AG09309 (cell line): ENCODE measurements around the gene PRKG1.
A peak's percentile ranks its signal among the peaks of the same experiment; 100 is the strongest.

ENCODE experiments used
- DNase-seq: peaks from one replicate; pipeline ENCODE4 v3.0.0-alpha.2; 2010; ENCODE audit warnings: low read depth
- H3K4me3 ChIP-seq: 2 replicates; pipeline ENCODE4 v1.5.1; 2011; ENCODE audit warnings: mild to moderate bottlenecking, low read depth, low read length, moderate library complexity; ENCODE audit not compliant: control insufficient read depth
- CTCF ChIP-seq: IDR thresholded peaks from 2 replicates; pipeline ENCODE4 v1.5.1; 2011; ENCODE audit warnings: mild to moderate bottlenecking, low read depth, low read length, inconsistent platforms; ENCODE audit not compliant: insufficient read depth, control insufficient read depth; ENCODE audit errors: missing control alignments

Gene PRKG1

GRCh38 chr10:51074238-51075028 is at the start of gene PRKG1:
Gene PRKG1 (plus strand): TSS chr10:51074487.
- DNase-seq = peak; percentile 50
- peak within 1 kb of the TSS; percentile 76 for H3K4me3 ChIP-seq
- TF ChIP-seq CTCF = no peak

GRCh38 chr10:51028420-51028819 is 45.9 kb upstream of the PRKG1 start:
- no peak for TF ChIP-seq CTCF
- H3K4me3 ChIP-seq = no peak overlapping the region
- no peak for DNase-seq

GRCh38 chr10:51029172-51029641 is 45.1 kb upstream of the PRKG1 start:
- no peak for TF ChIP-seq CTCF
- no peak for DNase-seq
- H3K4me3 ChIP-seq = no peak overlapping the region

GRCh38 chr10:51030480-51030879 is 43.8 kb upstream of the PRKG1 start:
- H3K4me3 ChIP-seq = no peak overlapping the region
- no peak for DNase-seq
- no peak for TF ChIP-seq CTCF

GRCh38 chr10:51031950-51032349 is 42.3 kb upstream of the PRKG1 start:
- no peak for TF ChIP-seq CTCF
- no peak overlapping the region for H3K4me3 ChIP-seq
- DNase-seq = no peak

GRCh38 chr10:51034769-51035168 is 39.5 kb upstream of the PRKG1 start:
- TF ChIP-seq CTCF = no peak
- no peak for DNase-seq
- H3K4me3 ChIP-seq = no peak overlapping the region
